Stimulated activated effector memory CD8-positive, alpha-beta T cell treated with anti-CD3 and anti-CD28 coated beads, Interleukin-12 subunit alpha, Interleukin-12 subunit beta, amount 100 ng/mL, for 72 hours (primary cell): Measurements from ENCODE around the gene CD99.

Source experiments
- ATAC-seq: fragments of 150-1000 bp; cut with Tn5 transposase; 2 replicates; pipeline ENCODE4 v1.10.0; 2021
- DNase-seq, 2 donors: peaks; one replicate each; pipeline ENCODE4 v3.0.0; 2021 to 2022; ENCODE audit warnings: low spot score in 2 of 2
- H3K27ac Mint-ChIP-seq: one replicate; pipeline ENCODE4 v1.8.0; 2022; ENCODE audit warnings: mild to moderate bottlenecking, mixed read lengths
- H3K36me3 Mint-ChIP-seq: one replicate; pipeline ENCODE4 v1.8.0; 2022; ENCODE audit warnings: mild to moderate bottlenecking, mixed read lengths
- H3K4me1 Mint-ChIP-seq: one replicate; pipeline ENCODE4 v1.8.0; 2022; ENCODE audit warnings: mixed read lengths
- H3K4me3 Mint-ChIP-seq: one replicate; pipeline ENCODE4 v1.8.0; 2022; ENCODE audit warnings: mild to moderate bottlenecking, mixed read lengths
- H3K9me3 Mint-ChIP-seq: one replicate; pipeline ENCODE4 v1.8.0; 2022; ENCODE audit warnings: mixed read lengths

CD99 gene

DNA sequence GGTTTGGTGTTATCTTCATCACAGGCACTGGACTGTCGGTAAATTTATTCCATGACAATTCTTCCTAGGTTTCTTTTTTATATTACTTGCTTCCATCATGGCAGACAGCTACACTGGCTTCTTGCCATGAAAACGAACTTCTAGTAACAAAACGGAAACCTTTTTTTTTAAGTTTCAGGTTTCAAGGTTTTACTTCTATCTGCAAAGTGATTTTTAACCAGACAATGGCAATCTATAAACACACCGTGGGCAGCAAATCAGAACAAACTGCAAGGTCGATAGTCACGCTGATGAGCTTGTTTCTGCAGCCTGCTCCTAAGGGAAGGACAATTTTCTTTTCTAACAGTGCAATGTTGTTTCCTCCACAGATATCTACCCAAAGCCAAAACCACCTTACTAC is 90.6 kb downstream of the CD99 start:
- no peaks in the 10 kb centered on the region for H3K36me3 Mint-ChIP-seq
- no peaks in the 10 kb centered on the region for H3K4me1 Mint-ChIP-seq
- no peak overlapping the region for H3K27ac Mint-ChIP-seq
- no peak for DNase-seq
- no peak overlapping the region for H3K4me3 Mint-ChIP-seq
- ATAC-seq = no peak
- no peaks in the 10 kb centered on the region for H3K9me3 Mint-ChIP-seq

DNA sequence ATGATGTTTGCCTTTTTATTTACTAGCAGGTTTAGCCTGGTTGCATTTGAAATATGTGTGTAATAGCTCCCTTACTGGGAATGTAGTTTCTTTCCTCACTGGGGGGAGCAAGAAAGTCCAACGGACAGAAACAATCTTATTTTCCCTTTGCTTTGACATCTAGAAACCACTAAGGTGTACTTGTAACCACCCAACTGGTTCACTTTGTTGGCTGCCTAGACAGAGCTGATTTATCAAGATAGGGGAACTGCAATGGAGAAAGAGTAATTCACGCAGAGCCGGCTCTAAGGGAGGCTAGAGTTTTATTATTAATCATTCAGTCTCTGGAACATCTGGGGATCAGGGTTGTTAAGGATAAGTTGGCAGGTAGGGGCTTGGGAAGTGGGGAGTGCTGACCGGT is 91.1 kb downstream of the CD99 start:
- no peak overlapping the region for H3K4me3 Mint-ChIP-seq
- ATAC-seq = no peak
- no peak overlapping the region for H3K27ac Mint-ChIP-seq
- no peaks in the 10 kb centered on the region for H3K9me3 Mint-ChIP-seq
- DNase-seq = no peak
- H3K4me1 Mint-ChIP-seq = no peaks in the 10 kb centered on the region
- no peaks in the 10 kb centered on the region for H3K36me3 Mint-ChIP-seq

DNA sequence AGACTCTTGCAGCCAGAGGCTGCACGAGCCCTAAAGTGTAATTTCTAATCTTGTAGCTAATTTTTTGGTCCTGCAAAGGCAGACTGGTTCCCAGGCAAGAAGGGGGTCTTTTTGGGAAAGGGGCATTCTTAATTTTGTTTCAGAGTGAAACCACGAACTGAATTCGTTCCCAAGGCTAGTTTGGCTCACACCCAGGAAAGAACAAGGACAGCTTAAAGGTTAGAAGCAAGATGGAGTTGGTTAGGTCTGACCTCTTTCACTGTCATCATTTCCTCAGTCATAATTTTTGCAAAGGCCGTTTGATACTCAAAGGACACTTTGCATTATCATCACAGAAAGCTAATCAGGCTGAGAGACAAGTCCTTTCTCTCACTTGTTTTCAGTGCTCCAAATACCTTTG is 91.7 kb downstream of the CD99 start:
- H3K4me3 Mint-ChIP-seq = no peak overlapping the region
- H3K27ac Mint-ChIP-seq = no peak overlapping the region
- H3K4me1 Mint-ChIP-seq = no peaks in the 10 kb centered on the region
- DNase-seq (no peak), ATAC-seq (no peak)
- no peaks in the 10 kb centered on the region for H3K36me3 Mint-ChIP-seq
- H3K9me3 Mint-ChIP-seq = no peaks in the 10 kb centered on the region

DNA sequence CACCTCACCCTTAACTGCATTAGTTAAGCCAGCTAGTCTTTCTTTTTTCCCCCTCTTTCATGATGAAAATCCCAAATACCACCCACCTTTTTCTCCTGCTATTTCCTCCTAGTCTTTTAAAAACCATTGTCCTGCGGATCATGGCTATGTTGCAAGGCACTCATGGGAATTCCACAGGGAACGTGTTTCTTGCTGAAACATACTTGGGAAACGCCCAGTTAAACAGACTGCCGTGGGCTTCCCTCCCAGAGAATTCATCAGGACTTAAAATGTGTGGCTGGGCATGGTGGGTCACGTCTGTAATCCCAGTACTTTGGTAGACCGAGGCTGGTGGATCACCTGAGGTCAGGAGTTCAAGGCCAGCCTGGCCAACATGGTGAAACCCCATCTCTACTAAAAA is 92.9 kb downstream of the CD99 start:
- Mint-ChIP-seq H3K9me3 (no peaks in the 10 kb centered on the region), H3K4me3 (no peak overlapping the region), H3K27ac (no peak overlapping the region), H3K4me1 (no peaks in the 10 kb centered on the region), H3K36me3 (no peaks in the 10 kb centered on the region)
- ATAC-seq = no peak
- DNase-seq = no peak

DNA sequence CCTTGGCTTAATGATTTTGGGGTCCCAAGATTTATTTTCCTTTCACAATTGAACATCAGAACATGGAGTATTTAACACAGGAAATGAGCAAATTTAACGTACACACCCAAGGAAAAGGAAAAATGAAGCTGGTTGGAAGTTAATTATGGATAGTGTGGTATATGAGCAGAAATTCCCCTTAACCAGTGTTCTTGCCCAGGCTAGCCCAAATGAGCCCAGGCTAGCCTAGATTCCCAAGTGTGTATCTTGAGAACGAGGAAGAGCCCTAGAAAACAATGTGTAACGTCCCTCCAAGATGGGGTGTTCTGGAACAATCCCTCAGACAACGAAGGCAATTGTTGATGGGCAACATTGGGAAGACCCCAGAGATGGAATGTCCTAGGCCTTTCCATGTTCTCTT is 94.4 kb downstream of the CD99 start:
- no peak overlapping the region for H3K4me3 Mint-ChIP-seq
- no peaks in the 10 kb centered on the region for H3K4me1 Mint-ChIP-seq
- no peaks in the 10 kb centered on the region for H3K9me3 Mint-ChIP-seq
- DNase-seq (no peak), ATAC-seq (no peak)
- no peaks in the 10 kb centered on the region for H3K36me3 Mint-ChIP-seq
- no peak overlapping the region for H3K27ac Mint-ChIP-seq

DNA sequence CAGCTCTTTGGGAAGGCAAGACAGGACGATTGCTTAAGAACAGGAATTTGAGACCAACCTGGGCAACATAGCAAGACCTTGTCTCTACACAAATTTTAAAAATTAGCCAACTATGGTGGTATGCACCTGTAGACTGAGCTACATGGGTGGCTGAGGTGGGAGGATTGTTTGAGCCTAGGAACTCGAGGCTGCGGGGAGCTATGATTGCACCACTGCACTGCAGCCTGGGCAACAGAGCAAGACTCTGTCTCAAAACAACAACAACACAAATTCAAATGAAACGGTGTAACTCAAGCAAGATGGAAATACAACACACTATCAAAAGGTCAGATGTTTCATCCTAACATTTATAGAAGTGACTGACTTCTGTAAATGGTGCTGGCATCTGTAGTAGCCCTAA is 97.9 kb downstream of the CD99 start:
- Mint-ChIP-seq H3K9me3 (no peaks in the 10 kb centered on the region), H3K4me1 (no peaks in the 10 kb centered on the region), H3K27ac (no peak overlapping the region), H3K4me3 (no peak overlapping the region), H3K36me3 (no peaks in the 10 kb centered on the region)
- no peak for ATAC-seq
- DNase-seq = no peak

DNA sequence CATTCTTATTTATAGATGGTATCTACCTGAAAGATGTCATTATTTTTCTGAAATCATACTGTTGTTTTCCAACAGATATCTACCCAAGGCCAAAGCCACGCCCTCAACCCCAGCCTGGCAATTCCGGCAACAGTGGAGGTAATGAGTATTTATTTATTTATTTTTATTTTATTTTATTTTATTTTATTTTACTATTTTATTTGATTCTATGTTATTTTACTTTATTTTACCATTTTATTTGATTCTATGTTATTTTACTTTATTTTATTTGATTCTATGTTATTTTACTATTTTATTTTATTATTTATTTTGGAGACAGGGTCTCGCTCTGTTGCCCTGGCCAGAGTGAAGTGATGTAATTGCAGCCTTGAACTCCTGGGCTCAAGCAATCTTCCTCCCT is 98.5 kb downstream of the CD99 start:
- no peak for ATAC-seq
- Mint-ChIP-seq H3K4me1 (no peaks in the 10 kb centered on the region), H3K9me3 (no peaks in the 10 kb centered on the region), H3K36me3 (no peaks in the 10 kb centered on the region), H3K27ac (no peak overlapping the region), H3K4me3 (no peak overlapping the region)
- DNase-seq = no peak
